ENCODE results near the gene MRPS2. TPM values are rescaled to one million over a fixed set of nuclear protein-coding genes. Genes with fewer than 3 reads are reported as not detected.
"Not testable (repeated sequence)": the region's sequence is repeated elsewhere in the genome, so short reads cannot be mapped to it uniquely, and the experiment has no call there.

MRPS2 gene
- total RNA-seq, 1 experiment from 2014 or later = 105 TPM

DNA sequence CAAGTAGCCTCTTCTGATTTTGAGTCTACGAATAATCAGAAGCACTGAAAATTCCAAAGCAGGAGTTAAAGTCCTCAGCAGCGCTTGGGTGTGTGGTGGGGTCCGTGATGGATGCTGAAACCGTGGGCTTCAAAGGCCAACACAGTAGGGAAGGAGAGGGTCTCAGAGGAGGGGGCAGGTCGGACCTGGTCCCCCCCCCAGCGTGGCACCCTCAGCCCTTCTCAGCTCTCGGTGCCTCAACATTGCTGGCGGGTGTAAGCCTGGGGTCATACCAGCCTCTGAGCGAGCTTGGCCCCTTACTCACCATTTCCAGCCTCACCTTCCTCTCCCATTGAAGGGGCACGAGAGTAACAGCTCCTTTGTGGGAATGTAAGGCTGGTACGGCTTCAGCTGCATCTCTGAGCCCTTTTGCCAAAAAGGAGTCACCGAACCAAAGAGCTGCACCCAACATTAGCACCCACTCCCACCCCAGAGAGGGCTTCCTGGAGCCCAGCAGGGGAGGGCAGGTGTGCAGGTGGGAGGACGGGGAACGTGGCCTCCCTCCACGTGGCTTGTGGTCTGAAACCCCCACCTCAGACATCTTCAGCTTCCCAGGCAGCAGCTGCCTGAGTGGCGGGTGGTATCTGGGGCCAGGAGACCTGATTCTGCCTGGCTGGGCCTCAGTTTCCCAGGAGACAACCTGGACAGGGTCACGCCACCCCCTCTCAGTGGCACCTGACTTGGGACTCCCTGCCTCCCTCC lies 14.0 kb downstream of the MRPS2 start:
- no peak for DNase-seq (ENCODE audit: low spot score)

DNA sequence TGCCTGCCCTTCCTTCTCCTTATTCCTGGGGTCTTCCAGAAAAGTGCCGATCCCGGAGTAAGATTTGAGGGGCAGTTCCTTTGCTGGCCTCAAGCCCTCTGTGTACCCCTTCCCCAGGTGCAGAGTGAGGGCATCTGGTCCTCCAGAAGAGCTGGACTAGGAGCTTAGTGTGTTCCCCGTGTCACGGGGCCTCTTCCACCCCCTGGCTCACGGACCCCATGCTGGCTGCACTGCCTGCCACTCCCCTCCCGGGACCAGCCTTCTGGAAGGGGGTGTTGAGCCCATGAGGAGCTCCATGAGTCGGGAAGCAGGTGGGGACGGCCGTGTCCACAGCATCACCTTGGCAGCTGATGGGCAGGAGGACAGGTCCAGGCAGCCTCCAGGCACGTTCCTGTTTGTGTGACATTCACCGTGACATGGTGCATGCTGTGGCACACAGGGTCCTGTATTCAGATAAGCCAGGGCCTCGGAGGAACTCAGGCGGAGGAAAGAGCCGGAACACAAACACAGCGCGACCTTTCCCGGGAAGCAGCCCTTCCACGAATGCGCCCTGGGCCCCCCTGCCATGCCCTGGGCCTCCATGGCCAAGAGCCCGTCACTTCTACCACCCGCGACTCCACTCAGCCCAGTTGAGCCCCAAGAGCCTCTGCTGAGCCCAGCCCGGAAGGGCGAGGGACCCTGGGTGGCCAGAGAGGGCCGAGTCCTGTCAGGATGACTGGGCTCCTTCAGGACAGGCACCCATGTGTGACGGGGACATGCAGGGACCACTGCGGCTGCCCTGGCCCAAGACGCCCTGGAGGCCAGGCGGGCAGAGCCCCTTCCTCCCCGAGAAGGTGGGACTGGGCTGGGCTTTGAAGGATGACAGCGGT lies 14.8 kb downstream of the MRPS2 start:
- DNase-seq (ENCODE audit: low spot score) = no peak

DNA sequence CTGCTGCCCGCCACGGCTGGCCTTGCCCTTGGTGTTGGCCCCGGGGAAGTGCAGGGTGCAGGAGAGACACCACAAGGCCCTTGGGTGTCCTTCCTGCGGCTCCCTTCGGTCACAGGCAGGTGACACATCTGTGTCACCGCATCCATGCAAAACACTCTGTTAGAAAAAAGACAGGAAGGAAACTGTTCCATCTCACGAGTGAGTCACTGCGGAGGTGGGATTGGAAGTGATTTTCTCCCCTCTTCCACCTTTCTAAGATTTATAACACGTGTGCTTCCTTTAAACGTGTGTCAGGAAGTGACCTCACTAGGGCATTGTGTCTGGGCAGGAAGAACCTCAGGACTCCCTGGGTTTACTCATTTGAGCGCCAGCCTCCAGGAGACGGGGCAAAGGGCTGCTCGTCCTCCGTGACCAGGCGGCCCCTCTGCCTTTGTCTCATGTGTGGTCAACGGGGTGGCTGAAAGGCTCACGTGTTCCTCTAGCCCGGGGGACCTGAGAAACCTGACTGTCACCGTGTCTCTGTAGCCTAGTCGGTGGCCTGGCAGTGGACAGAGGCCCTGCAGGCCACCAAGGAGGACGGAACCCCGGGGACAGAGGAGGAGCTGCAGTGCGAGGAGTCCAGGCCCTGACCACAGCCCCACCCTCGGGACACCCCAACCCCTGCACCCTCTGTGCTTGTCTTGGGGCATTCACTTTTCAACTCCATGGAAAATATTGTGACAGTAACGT lies 15.8 kb downstream of the MRPS2 start:
- no peak for DNase-seq (ENCODE audit: low spot score)

DNA sequence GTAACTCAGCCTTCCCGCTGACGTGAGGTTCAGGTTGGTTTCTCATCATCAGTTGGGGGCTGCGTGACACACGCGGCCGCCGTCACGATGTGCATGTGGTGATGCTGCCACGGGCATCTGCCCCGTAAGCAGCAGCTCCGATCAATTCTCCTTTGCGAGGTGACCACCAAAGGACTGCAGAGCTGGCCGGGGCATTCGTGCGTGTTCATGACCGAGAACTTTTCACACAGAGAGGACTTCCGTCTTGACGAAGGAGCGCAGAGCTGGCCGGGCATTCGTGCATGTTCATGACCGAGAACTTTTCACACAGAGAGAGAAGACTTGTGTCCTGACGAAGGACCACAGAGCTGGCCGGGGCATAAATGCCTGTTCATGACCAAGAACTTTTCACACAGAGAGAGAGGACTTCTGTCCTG lies 16.9 kb downstream of the MRPS2 start:
- DNase-seq (ENCODE audit: low spot score) = no peak

- no peak for DNase-seq (ENCODE audit: low spot score)
These were observed 18.9 kb downstream of the MRPS2 start for GRCh38 chr9:135519179-135519971.

GRCh38 chr9:135520916-135521607 lies 20.6 kb downstream of the MRPS2 start, which contains the start of gene LCN1:
TSS of gene LCN1 (plus strand) at chr9:135521440. CDS start at chr9:135521498, 58 bp downstream.
- no peak for DNase-seq (ENCODE audit: low spot score)

GRCh38 chr9:135521608-135522095 lies 21.2 kb downstream of the MRPS2 start:
- no peak for DNase-seq (ENCODE audit: low spot score)

DNA sequence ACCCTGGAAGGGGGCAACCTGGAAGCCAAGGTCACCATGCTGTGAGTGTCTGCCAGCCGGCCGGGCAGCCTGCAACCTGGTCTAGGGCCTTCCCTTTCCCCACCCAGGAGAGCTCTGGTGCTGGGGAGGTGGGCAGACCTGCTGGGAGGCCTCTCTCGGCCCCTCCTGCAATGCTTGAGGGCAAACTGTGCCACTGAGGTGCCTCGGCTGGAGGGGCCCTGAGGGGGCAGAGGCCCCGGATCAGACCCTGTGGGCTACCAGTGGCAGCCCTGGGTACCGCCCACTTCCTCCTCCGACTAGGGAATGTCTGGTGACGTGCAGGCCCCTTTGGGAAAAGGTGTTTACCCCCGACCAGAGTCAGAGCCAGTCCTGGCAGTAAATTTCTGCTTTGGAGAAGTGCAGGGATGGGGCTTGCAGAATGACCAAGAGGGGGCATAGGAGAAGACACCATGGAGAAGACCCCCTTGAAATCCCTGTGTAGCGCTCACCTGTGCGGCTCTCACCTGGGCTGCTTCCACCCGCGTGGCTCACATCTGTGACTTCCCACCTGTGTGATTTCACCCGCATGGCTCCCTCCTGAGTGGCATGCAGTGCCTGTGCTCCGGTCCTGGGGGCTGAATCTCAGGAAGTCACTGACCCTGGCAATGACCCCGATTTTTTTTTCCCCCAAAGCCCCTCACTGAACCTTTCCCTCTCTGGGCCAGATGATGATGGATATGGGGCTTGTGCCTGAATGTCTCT lies 21.8 kb downstream of the MRPS2 start:
- no peak for DNase-seq (ENCODE audit: low spot score)

GRCh38 chr9:135522931-135523330 lies 22.4 kb downstream of the MRPS2 start:
- DNase-seq (ENCODE audit: low spot score) = no peak

DNA sequence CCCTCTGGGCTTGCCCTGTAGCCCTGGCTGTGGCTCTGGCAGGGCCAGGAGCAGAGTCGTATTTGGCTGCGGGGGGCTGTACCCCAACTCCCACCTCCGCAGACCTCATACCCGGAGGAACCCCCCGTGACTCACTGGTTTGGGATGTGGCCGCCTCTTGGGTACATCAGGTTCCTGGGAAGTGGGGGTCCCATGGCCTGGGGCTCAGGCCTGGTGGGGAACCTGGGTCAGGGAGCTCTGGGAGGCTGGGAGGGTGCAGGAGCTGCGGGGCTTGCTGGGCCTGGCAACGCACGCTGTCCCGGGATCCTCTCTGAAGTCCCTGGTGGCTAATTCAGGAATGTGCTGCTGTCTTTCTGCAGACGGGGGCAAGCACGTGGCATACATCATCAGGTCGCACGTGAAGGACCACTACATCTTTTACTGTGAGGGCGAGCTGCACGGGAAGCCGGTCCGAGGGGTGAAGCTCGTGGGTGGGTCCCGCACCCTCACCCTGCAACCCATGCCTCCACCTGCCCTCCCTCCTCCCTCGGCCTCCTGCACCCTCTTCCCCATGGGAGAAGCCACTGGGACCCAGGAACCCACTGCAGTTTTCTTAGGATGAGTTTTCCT lies 23.1 kb downstream of the MRPS2 start:
- DNase-seq (ENCODE audit: low spot score) = no peak

GRCh38 chr9:135524130-135524861 lies 23.8 kb downstream of the MRPS2 start:
- no peak for DNase-seq (ENCODE audit: low spot score)

- DNase-seq (ENCODE audit: low spot score) = no peak
These were observed 25.0 kb downstream of the MRPS2 start for GRCh38 chr9:135525241-135526088.

- no peak for DNase-seq (ENCODE audit: low spot score)
These were observed 25.7 kb downstream of the MRPS2 start for GRCh38 chr9:135526089-135526729.

- no peak for DNase-seq (ENCODE audit: low spot score)
These were observed 26.5 kb downstream of the MRPS2 start for GRCh38 chr9:135526730-135527571.

- DNase-seq (ENCODE audit: low spot score) = not testable (repeated sequence)
These were observed 28.5 kb downstream of the MRPS2 start for GRCh38 chr9:135528842-135529435.

- DNase-seq (ENCODE audit: low spot score) = no peak
These were observed 29.7 kb downstream of the MRPS2 start for GRCh38 chr9:135530146-135530545.

All from HT-29 (cell line).